ENCODE results near the gene DSC2. TPM values are rescaled to one million over a fixed set of nuclear protein-coding genes. Genes with fewer than 3 reads are reported as not detected.

DSC2 gene
- total and polyA plus RNA-seq, 2 of the 8 experiments (the other 6 are each of a cell fraction or from before 2014, with no cell fraction given): 4.6 to 39.7 TPM

DNA sequence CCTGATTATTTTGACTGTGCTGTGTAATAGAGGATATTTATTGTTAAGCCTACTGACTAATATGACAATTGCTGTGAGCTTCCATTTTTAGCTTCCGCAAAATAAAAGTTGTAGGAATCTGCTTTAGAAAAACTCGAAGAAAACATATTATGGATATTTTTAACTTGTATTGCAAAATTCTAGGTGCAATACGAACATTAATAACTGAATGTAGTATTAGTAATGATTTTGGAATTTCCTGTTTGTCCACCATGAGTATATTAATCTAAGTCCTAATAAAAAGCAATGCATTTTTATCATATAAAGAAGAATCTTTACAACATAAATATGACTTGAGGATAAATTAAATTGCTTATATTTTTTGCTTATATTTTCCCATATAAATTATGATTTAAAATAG lies 57.3 kb downstream of the DSC2 start:
- no peak overlapping the region for H2AFZ ChIP-seq (ENCODE audit: low read length)
- no peak for TF ChIP-seq BCL11A (IDR thresholded peaks at IDR 0.05; ENCODE audit: low read depth in 2 of 2, low read length in 2 of 2)
- no peak for TF ChIP-seq EGR1 (IDR thresholded peaks at IDR 0.05; ENCODE audit: borderline replicate concordance, low read depth, low read length)
- TF ChIP-seq, protein P1, sequence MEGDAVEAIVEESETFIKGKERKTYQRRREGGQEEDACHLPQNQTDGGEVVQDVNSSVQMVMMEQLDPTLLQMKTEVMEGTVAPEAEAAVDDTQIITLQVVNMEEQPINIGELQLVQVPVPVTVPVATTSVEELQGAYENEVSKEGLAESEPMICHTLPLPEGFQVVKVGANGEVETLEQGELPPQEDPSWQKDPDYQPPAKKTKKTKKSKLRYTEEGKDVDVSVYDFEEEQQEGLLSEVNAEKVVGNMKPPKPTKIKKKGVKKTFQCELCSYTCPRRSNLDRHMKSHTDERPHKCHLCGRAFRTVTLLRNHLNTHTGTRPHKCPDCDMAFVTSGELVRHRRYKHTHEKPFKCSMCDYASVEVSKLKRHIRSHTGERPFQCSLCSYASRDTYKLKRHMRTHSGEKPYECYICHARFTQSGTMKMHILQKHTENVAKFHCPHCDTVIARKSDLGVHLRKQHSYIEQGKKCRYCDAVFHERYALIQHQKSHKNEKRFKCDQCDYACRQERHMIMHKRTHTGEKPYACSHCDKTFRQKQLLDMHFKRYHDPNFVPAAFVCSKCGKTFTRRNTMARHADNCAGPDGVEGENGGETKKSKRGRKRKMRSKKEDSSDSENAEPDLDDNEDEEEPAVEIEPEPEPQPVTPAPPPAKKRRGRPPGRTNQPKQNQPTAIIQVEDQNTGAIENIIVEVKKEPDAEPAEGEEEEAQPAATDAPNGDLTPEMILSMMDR (IDR thresholded peaks at IDR 0.05; ENCODE audit: control extremely low read depth in 1 of 3, insufficient read depth in 1 of 3, low read depth in 1 of 3, low read length in 3 of 3): no peak
- no peak for TF ChIP-seq HDAC6 (IDR thresholded peaks at IDR 0.05; ENCODE audit: low read depth, low read length)
- no peak for TF ChIP-seq FOSL1 (IDR thresholded peaks at IDR 0.05; ENCODE audit: insufficient read depth, low read depth, low read length)
- no peak for TF ChIP-seq JUN (IDR thresholded peaks at IDR 0.05; ENCODE audit: low read depth, low read length)
- TF ChIP-seq KDM1A (IDR thresholded peaks at IDR 0.05; ENCODE audit: borderline replicate concordance, low read length): no peak
- no peak for TF ChIP-seq RFX5 (IDR thresholded peaks at IDR 0.05; ENCODE audit: borderline replicate concordance, low read depth, low read length)
- TF ChIP-seq NANOG (IDR thresholded peaks at IDR 0.05; ENCODE audit: insufficient read depth, low read depth, low read length, poor library complexity, severe bottlenecking): no peak
- TF ChIP-seq, protein P2, sequence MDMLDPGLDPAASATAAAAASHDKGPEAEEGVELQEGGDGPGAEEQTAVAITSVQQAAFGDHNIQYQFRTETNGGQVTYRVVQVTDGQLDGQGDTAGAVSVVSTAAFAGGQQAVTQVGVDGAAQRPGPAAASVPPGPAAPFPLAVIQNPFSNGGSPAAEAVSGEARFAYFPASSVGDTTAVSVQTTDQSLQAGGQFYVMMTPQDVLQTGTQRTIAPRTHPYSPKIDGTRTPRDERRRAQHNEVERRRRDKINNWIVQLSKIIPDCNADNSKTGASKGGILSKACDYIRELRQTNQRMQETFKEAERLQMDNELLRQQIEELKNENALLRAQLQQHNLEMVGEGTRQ (IDR thresholded peaks at IDR 0.05; ENCODE audit: low read length): no peak
- TF ChIP-seq SP2 (IDR thresholded peaks at IDR 0.05; ENCODE audit: low read length): no peak

More for the DNA sequence above, 57.3 kb downstream of the DSC2 start:
- no peak overlapping the region for H2BK20ac ChIP-seq (ENCODE audit: low read length)
- peaks cover 3 to 13% (median 7%) of the 10 kb centered on the region in 4 experiments; a peak in 5 of 7 replicates for H3K4me1 ChIP-seq (replicated peaks in 1 of 4; ENCODE audit: control insufficient read depth in 3 of 4, insufficient read depth in 4 of 4, low read length in 3 of 4)
- WGBS, 2 experiments (ENCODE audit: extremely low coverage in 1 of 2, insufficient coverage in 1 of 2, insufficient read length in 1 of 2, insufficient replicate concordance in 2 of 2, low coverage in 1 of 2, low lambda C conversion rate in 2 of 2, missing lambda C conversion rate in 1 of 2): 95% methylated on average over 3 of the region's 3 CpGs; no CpG with 5 or more reads in 1 of the 2 experiments
- peaks cover 25 to 50% (median 42%) of the 10 kb centered on the region in 4 experiments for H3K27me3 ChIP-seq (replicated peaks in 1 of 4; ENCODE audit: control insufficient read depth in 3 of 4, extremely low read depth in 1 of 4, insufficient read depth in 3 of 4, low read length in 3 of 4)
- no peaks in the 10 kb centered on the region for H3K9me3 ChIP-seq (ENCODE audit: insufficient read depth in 2 of 2, low read depth in 1 of 2, low read length in 1 of 2)
- no peak for FAIRE-seq
- no peak overlapping the region for H3K4ac ChIP-seq (replicated peaks; ENCODE audit: insufficient read length, low read depth, low read length)
- no peak for DNase-seq (ENCODE audit: low read depth in 1 of 2, low spot score in 2 of 2)
- no peak overlapping the region for H3K18ac ChIP-seq (ENCODE audit: extremely low read depth, low read length)
- ChIA-PET POLR2A (ENCODE audit: partially characterized antibody) (no interaction called here), CTCF (ENCODE audit: partially characterized antibody) (interaction anchor here (0.6 kb wide), 1 partner anchor 474 kb away, joined by 4 read pairs; no protein-coding TSS in a partner anchor)
- no peak overlapping the region for H2BK12ac ChIP-seq (ENCODE audit: low read depth, low read length)
- no peaks in the 10 kb centered on the region for H3K36me3 ChIP-seq (ENCODE audit: control insufficient read depth in 2 of 4, insufficient read depth in 4 of 4, low read length in 3 of 4)
- no peak overlapping the region for H3K4me3 ChIP-seq (ENCODE audit: extremely low read depth in 1 of 4, insufficient read depth in 2 of 4, low read depth in 3 of 4, low read length in 4 of 4)
- no peaks in the 10 kb centered on the region for H4K20me1 ChIP-seq (replicated peaks in 1 of 2; ENCODE audit: control insufficient read depth in 1 of 2, insufficient read depth in 2 of 2, low read length in 2 of 2)
- no peak overlapping the region for H4K8ac ChIP-seq (ENCODE audit: extremely low read depth, insufficient read depth, low read length)
- H4K91ac ChIP-seq (replicated peaks; ENCODE audit: insufficient read length, low read length): no peak overlapping the region
- no peak overlapping the region for H2BK15ac ChIP-seq (ENCODE audit: low read length)
- H4K5ac ChIP-seq (ENCODE audit: insufficient read length, low read depth, low read length): no peak overlapping the region
- H3K9ac ChIP-seq (replicated peaks in 1 of 4; ENCODE audit: extremely low read depth in 1 of 4, low read depth in 3 of 4, low read length in 3 of 4): no peak overlapping the region
- H2BK5ac ChIP-seq (ENCODE audit: low read depth, low read length): no peak overlapping the region
- no peak overlapping the region for H2BK120ac ChIP-seq (replicated peaks; ENCODE audit: low read depth, low read length)
- H3K79me1 ChIP-seq (ENCODE audit: low read depth, low read length): no peaks in the 10 kb centered on the region
- no peak overlapping the region for H3K14ac ChIP-seq (ENCODE audit: insufficient read length)
- no peaks in the 10 kb centered on the region for H3K79me2 ChIP-seq (ENCODE audit: control insufficient read depth in 1 of 2, insufficient read depth in 2 of 2, low read length in 2 of 2)
- peaks cover 21% of the 10 kb centered on the region for H3K23me2 ChIP-seq (ENCODE audit: low read depth, low read length)
- H2AK5ac ChIP-seq (ENCODE audit: low read depth, low read length): no peak overlapping the region
- H3K56ac ChIP-seq (replicated peaks; ENCODE audit: insufficient read length, low read depth, low read length): no peak overlapping the region
- no peak overlapping the region for H3K23ac ChIP-seq (ENCODE audit: insufficient read length)
- no peak overlapping the region for H3K27ac ChIP-seq (ENCODE audit: low read depth, low read length)
- H3K4me2 ChIP-seq (ENCODE audit: insufficient read depth in 1 of 2, low read depth in 2 of 2, low read length in 2 of 2): no peak overlapping the region

Data from H1 (cell line).